ENCODE data around the gene ALDH1A2.

DNA sequence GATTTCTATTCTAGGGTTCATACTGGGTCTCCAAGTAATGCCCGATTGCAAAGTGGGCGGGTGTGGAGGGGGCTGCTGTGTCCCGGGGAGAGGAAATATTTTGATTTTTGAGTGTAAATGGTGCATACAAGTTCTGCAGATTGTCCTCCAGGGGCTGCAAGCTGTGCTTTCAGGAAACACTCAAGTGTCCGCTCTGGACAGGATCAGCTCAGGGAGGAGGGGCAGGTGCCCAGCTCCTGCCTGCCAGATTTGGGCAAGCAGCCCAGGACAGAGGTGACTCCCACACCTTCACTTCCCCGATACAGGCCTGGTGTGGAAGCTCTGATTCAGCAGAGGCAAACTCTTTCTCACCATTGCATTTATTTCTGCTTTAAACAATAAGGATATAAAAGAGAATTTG lies 142.7 kb downstream of the ALDH1A2 start:
- TF ChIP-seq, protein P1, sequence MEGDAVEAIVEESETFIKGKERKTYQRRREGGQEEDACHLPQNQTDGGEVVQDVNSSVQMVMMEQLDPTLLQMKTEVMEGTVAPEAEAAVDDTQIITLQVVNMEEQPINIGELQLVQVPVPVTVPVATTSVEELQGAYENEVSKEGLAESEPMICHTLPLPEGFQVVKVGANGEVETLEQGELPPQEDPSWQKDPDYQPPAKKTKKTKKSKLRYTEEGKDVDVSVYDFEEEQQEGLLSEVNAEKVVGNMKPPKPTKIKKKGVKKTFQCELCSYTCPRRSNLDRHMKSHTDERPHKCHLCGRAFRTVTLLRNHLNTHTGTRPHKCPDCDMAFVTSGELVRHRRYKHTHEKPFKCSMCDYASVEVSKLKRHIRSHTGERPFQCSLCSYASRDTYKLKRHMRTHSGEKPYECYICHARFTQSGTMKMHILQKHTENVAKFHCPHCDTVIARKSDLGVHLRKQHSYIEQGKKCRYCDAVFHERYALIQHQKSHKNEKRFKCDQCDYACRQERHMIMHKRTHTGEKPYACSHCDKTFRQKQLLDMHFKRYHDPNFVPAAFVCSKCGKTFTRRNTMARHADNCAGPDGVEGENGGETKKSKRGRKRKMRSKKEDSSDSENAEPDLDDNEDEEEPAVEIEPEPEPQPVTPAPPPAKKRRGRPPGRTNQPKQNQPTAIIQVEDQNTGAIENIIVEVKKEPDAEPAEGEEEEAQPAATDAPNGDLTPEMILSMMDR (IDR thresholded peaks at IDR 0.05) = peak in 3 of 4 experiments; percentile 7 to 26 (median 21)
- no peak for TF ChIP-seq POLR2A (IDR thresholded peaks at IDR 0.05)
